Measurements from ENCODE around the gene ODAD2. TPM values are rescaled to one million over a fixed set of nuclear protein-coding genes. Genes with fewer than 3 reads are reported as not detected.
"Not testable (repeated sequence)": the region's sequence is repeated elsewhere in the genome, so short reads cannot be mapped to it uniquely, and the experiment has no call there.

ODAD2 gene
- total RNA-seq, 2 donors from 2014 or later = 6.0 to 12.0 TPM

- H3K27ac ChIP-seq (ENCODE audit: low read depth, low read length) = no peak overlapping the region
- Mint-ChIP-seq H3K4me3 (no peak overlapping the region), H3K4me1 (no peaks in the 10 kb centered on the region), H3K36me3 (ENCODE audit: low read depth) (peaks cover 14% of the 10 kb centered on the region), H3K27ac (no peak overlapping the region), H3K9me3 (no peaks in the 10 kb centered on the region), H3K27me3 (ENCODE audit: insufficient read depth) (no peaks in the 10 kb centered on the region)
- TF ChIP-seq, protein P1, sequence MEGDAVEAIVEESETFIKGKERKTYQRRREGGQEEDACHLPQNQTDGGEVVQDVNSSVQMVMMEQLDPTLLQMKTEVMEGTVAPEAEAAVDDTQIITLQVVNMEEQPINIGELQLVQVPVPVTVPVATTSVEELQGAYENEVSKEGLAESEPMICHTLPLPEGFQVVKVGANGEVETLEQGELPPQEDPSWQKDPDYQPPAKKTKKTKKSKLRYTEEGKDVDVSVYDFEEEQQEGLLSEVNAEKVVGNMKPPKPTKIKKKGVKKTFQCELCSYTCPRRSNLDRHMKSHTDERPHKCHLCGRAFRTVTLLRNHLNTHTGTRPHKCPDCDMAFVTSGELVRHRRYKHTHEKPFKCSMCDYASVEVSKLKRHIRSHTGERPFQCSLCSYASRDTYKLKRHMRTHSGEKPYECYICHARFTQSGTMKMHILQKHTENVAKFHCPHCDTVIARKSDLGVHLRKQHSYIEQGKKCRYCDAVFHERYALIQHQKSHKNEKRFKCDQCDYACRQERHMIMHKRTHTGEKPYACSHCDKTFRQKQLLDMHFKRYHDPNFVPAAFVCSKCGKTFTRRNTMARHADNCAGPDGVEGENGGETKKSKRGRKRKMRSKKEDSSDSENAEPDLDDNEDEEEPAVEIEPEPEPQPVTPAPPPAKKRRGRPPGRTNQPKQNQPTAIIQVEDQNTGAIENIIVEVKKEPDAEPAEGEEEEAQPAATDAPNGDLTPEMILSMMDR (conservative IDR thresholded peaks at IDR 0.05) = no peak
- H3K4me3 ChIP-seq (ENCODE audit: low read length) = no peak overlapping the region
- no peaks in the 10 kb centered on the region for H3K36me3 ChIP-seq (ENCODE audit: control insufficient read depth, insufficient read depth, low read length)
- 71 to 90% methylated on average over 1 of the region's 1 CpG for WGBS, 2 experiments (ENCODE audit: insufficient coverage in 1 of 2, insufficient read length in 1 of 2)
- no peaks in the 10 kb centered on the region for H3K4me1 ChIP-seq (ENCODE audit: control insufficient read depth, insufficient read depth, low read length)
- DNase-seq = no peak
- no peaks in the 10 kb centered on the region for H3K27me3 ChIP-seq (ENCODE audit: control insufficient read depth, insufficient read depth, low read length, poor library complexity, severe bottlenecking)
- H3K9me3 ChIP-seq (ENCODE audit: control insufficient read depth, low read length) = no peaks in the 10 kb centered on the region
- H3K9ac ChIP-seq (ENCODE audit: extremely low read depth, low read length, poor library complexity, severe bottlenecking) = no peak overlapping the region
Measured at GRCh38 chr10:27986821-27987220, 12.1 kb downstream of the ODAD2 start.

DNA sequence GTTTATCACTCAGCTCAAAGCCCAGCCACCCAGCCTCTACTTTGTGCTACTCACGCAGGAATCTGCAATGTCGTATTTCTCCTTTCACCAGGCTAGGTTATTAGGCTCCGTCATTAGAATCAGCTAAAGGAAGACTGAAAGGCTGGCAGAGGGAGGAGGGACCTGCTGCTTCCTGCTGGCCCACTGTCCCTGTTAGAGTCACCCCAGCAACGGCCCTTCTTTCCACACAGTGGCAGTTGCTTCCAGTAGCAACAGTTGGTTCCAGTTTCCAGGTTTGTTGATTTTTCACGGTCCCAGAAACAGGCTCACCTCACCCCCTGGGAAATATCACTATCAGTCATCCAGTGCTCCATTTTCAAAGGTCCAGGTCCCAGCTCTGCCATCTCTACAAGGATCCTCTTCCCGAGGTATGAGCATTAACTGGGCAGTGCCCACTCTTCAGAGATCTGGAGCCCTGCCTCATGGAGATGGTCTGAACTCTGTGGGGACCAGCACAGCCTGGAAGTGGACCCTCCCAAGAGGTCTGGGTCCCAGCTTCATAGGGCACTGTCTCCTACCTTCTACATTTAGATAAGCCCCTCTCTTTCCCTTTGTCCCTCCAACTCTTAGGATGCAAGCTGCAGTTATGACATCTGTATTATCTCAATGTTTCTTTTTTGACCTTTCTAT, 15.9 kb downstream of the ODAD2 start:
- WGBS, 2 experiments (ENCODE audit: insufficient coverage in 1 of 2, insufficient read length in 1 of 2) = 85 to 94% methylated on average over 3 to 6 of the region's 6 CpGs
- DNase-seq = no peak

GRCh38 chr10:27981744-27982143, 17.1 kb downstream of the ODAD2 start:
- Mint-ChIP-seq H3K9me3 (peaks cover 8% of the 10 kb centered on the region), H3K4me1 (no peaks in the 10 kb centered on the region), H3K36me3 (ENCODE audit: low read depth) (peaks cover 49% of the 10 kb centered on the region), H3K27ac (no peak overlapping the region), H3K27me3 (ENCODE audit: insufficient read depth) (no peaks in the 10 kb centered on the region), H3K4me3 (no peak overlapping the region)
- Histone ChIP-seq H3K27ac (ENCODE audit: low read depth, low read length) (no peak overlapping the region), H3K36me3 (ENCODE audit: control insufficient read depth, insufficient read depth, low read length) (no peaks in the 10 kb centered on the region), H3K4me3 (ENCODE audit: low read length) (no peak overlapping the region), H3K27me3 (ENCODE audit: control insufficient read depth, insufficient read depth, low read length, poor library complexity, severe bottlenecking) (no peaks in the 10 kb centered on the region), H3K4me1 (ENCODE audit: control insufficient read depth, insufficient read depth, low read length) (no peaks in the 10 kb centered on the region), H3K9ac (ENCODE audit: extremely low read depth, low read length, poor library complexity, severe bottlenecking) (no peak overlapping the region), H3K9me3 (ENCODE audit: control insufficient read depth, low read length) (no peaks in the 10 kb centered on the region)
- TF ChIP-seq, protein P1 (conservative IDR thresholded peaks at IDR 0.05) = no peak
- WGBS, 2 experiments (ENCODE audit: insufficient coverage in 1 of 2, insufficient read length in 1 of 2) = 92 to 100% methylated on average over 3 to 4 of the region's 4 CpGs
- no peak for DNase-seq

More for the DNA sequence above, 15.9 kb downstream of the ODAD2 start:
- TF ChIP-seq, protein P1 (conservative IDR thresholded peaks at IDR 0.05) = no peak
- H3K27ac Mint-ChIP-seq = no peak overlapping the region
- Histone ChIP-seq H3K9ac (ENCODE audit: extremely low read depth, low read length, poor library complexity, severe bottlenecking) (no peak overlapping the region), H3K4me3 (ENCODE audit: low read length) (no peak overlapping the region), H3K4me1 (ENCODE audit: control insufficient read depth, insufficient read depth, low read length) (no peaks in the 10 kb centered on the region), H3K27me3 (ENCODE audit: control insufficient read depth, insufficient read depth, low read length, poor library complexity, severe bottlenecking) (no peaks in the 10 kb centered on the region), H3K27ac (ENCODE audit: low read depth, low read length) (no peak overlapping the region), H3K36me3 (ENCODE audit: control insufficient read depth, insufficient read depth, low read length) (no peaks in the 10 kb centered on the region), H3K9me3 (ENCODE audit: control insufficient read depth, low read length) (no peaks in the 10 kb centered on the region)
- no peaks in the 10 kb centered on the region for H3K27me3 Mint-ChIP-seq (ENCODE audit: insufficient read depth)
- H3K4me3 Mint-ChIP-seq = no peak overlapping the region
- peaks cover 1% of the 10 kb centered on the region for H3K9me3 Mint-ChIP-seq
- H3K4me1 Mint-ChIP-seq = no peaks in the 10 kb centered on the region
- peaks cover 38% of the 10 kb centered on the region for H3K36me3 Mint-ChIP-seq (ENCODE audit: low read depth)

- not testable (repeated sequence) for H3K27ac Mint-ChIP-seq; H3K27me3 Mint-ChIP-seq (ENCODE audit: insufficient read depth); H3K27ac ChIP-seq (ENCODE audit: low read depth, low read length); DNase-seq; H3K4me3 ChIP-seq (ENCODE audit: low read length); H3K9me3 Mint-ChIP-seq; H3K36me3 ChIP-seq (ENCODE audit: control insufficient read depth, insufficient read depth, low read length); H3K4me1 Mint-ChIP-seq; H3K9ac ChIP-seq (ENCODE audit: extremely low read depth, low read length, poor library complexity, severe bottlenecking); H3K4me3 Mint-ChIP-seq; H3K27me3 ChIP-seq (ENCODE audit: control insufficient read depth, insufficient read depth, low read length, poor library complexity, severe bottlenecking); H3K4me1 ChIP-seq (ENCODE audit: control insufficient read depth, insufficient read depth, low read length); H3K9me3 ChIP-seq (ENCODE audit: control insufficient read depth, low read length)
- 86 to 100% methylated on average over 1 of the region's 1 CpG for WGBS, 2 experiments (ENCODE audit: insufficient coverage in 1 of 2, insufficient read length in 1 of 2)
- peaks cover 22% of the 10 kb centered on the region for H3K36me3 Mint-ChIP-seq (ENCODE audit: low read depth)
Measured at GRCh38 chr10:27970795-27971194, 28.1 kb downstream of the ODAD2 start.

- H3K4me1 Mint-ChIP-seq; H3K36me3 ChIP-seq (ENCODE audit: control insufficient read depth, insufficient read depth, low read length); H3K9me3 Mint-ChIP-seq; H3K27ac Mint-ChIP-seq; H3K27ac ChIP-seq (ENCODE audit: low read depth, low read length); H3K9me3 ChIP-seq (ENCODE audit: control insufficient read depth, low read length); H3K4me3 Mint-ChIP-seq; H3K4me3 ChIP-seq (ENCODE audit: low read length); H3K4me1 ChIP-seq (ENCODE audit: control insufficient read depth, insufficient read depth, low read length); DNase-seq; H3K27me3 Mint-ChIP-seq (ENCODE audit: insufficient read depth); H3K9ac ChIP-seq (ENCODE audit: extremely low read depth, low read length, poor library complexity, severe bottlenecking); H3K27me3 ChIP-seq (ENCODE audit: control insufficient read depth, insufficient read depth, low read length, poor library complexity, severe bottlenecking): not testable (repeated sequence)
- peaks cover 23% of the 10 kb centered on the region for H3K36me3 Mint-ChIP-seq (ENCODE audit: low read depth)
- 97 to 100% methylated on average over 3 to 7 of the region's 7 CpGs for WGBS, 2 experiments (ENCODE audit: insufficient coverage in 1 of 2, insufficient read length in 1 of 2)
Measured at GRCh38 chr10:27969931-27970330, 28.9 kb downstream of the ODAD2 start.

Data from endodermal cell (in vitro differentiated cells).